G401.6 (cell line): ENCODE measurements around the gene TCIRG1.
"Not testable (repeated sequence)": the region's sequence is repeated elsewhere in the genome, so short reads cannot be mapped to it uniquely, and the experiment has no call there.

ENCODE experiments used
- FAIRE-seq: peaks from 2 replicates; lab custom pipeline; 2012; peaks lifted over from hg19 to GRCh38; lab: Jason Lieb, UNC

Gene TCIRG1

GRCh38 chr11:68038718-68039525 lies at the start of gene TCIRG1:
TCIRG1 (plus strand) TSS chr11:68039025; CDS start chr11:68041272, 2,247 bp downstream.
- no peak for FAIRE-seq

GRCh38 chr11:67990546-67991346 lies 48.1 kb upstream of the TCIRG1 start:
- not testable (repeated sequence) for FAIRE-seq

GRCh38 chr11:67991347-67992121 lies 47.3 kb upstream of the TCIRG1 start:
- not testable (repeated sequence) for FAIRE-seq

- not testable (repeated sequence) for FAIRE-seq
Measured at GRCh38 chr11:67993821-67994220, 45.0 kb upstream of the TCIRG1 start.

GRCh38 chr11:67994387-67994786 lies 44.4 kb upstream of the TCIRG1 start:
- not testable (repeated sequence) for FAIRE-seq

- FAIRE-seq: not testable (repeated sequence)
Measured at GRCh38 chr11:67995129-67995528, 43.7 kb upstream of the TCIRG1 start.

GRCh38 chr11:67995579-67995978 lies 43.2 kb upstream of the TCIRG1 start:
- FAIRE-seq: not testable (repeated sequence)

GRCh38 chr11:67996051-67996450 lies 42.8 kb upstream of the TCIRG1 start:
- FAIRE-seq: no peak

- no peak for FAIRE-seq
Measured at GRCh38 chr11:67996622-67997474, 42.0 kb upstream of the TCIRG1 start.

GRCh38 chr11:67997475-67997921 lies 41.3 kb upstream of the TCIRG1 start:
- FAIRE-seq: no peak

GRCh38 chr11:67998150-67999045 lies 40.4 kb upstream of the TCIRG1 start:
- FAIRE-seq: no peak

GRCh38 chr11:67999201-67999629 lies 39.6 kb upstream of the TCIRG1 start:
- no peak for FAIRE-seq

GRCh38 chr11:67999704-68000103 lies 39.1 kb upstream of the TCIRG1 start:
- no peak for FAIRE-seq

GRCh38 chr11:68002575-68002937 lies 36.3 kb upstream of the TCIRG1 start:
- no peak for FAIRE-seq

GRCh38 chr11:68002938-68003845 lies 35.6 kb upstream of the TCIRG1 start:
- FAIRE-seq: no peak

- FAIRE-seq: no peak
Measured at GRCh38 chr11:68003846-68004550, 34.8 kb upstream of the TCIRG1 start, which contains the start of gene UNC93B1. UNC93B1 (minus strand) TSS chr11:68004097; CDS start chr11:68004043, 54 bp downstream.

- no peak for FAIRE-seq
Measured at GRCh38 chr11:68004551-68005335, 34.1 kb upstream of the TCIRG1 start.
